K562 (cell line): Measurements from ENCODE around the gene KCNJ4.

Experiments used
- CTCF ChIP-seq, 3 experiments: IDR thresholded peaks in 2 of 3; conservative IDR thresholded peaks in 1 of 3; 2 replicates each; pipeline ENCODE4 v1.5.1; 2011 to 2012; ENCODE audit warnings: low read length in 3 of 3, mild to moderate bottlenecking in 3 of 3, control low read depth in 2 of 3, improper control_type of control experiment in 1 of 3, inconsistent platforms in 1 of 3, low read depth in 1 of 3, mixed read lengths in 1 of 3, moderate library complexity in 1 of 3; ENCODE audit not compliant: insufficient read depth in 2 of 3
- EZH2 ChIP-seq: IDR thresholded peaks from 2 replicates; pipeline ENCODE4 v1.6.1; 2012; ENCODE audit warnings: low read depth, mild to moderate bottlenecking, inconsistent platforms, low read length, borderline replicate concordance
- JUND ChIP-seq, 2 experiments: IDR thresholded peaks; 2 replicates in 1 of 2; 3 replicates in 1 of 2; pipeline ENCODE4 v1.6.1; 2011; ENCODE audit warnings: borderline replicate concordance in 2 of 2, low read depth in 2 of 2, low read length in 2 of 2, improper control_type of control experiment in 1 of 2, missing biosample characterization in 1 of 2, missing genetic modification characterization in 1 of 2, missing genetic modification reagents in 1 of 2
- MYC ChIP-seq, 2 experiments: fragments of 250-450 bp in 1 of 2; sonication (Bioruptor Pico) in 1 of 2; IDR thresholded peaks; 2 replicates each; pipeline versions ENCODE4 v1.5.1 to v1.6.1; 2012 to 2021; ENCODE audit warnings: low read depth in 2 of 2, borderline replicate concordance in 1 of 2, improper control_type of control experiment in 1 of 2, low read length in 1 of 2, mild to moderate bottlenecking in 1 of 2, moderate library complexity in 1 of 2
- POLR2A ChIP-seq: fragments of 450-650 bp; conservative IDR thresholded peaks from 2 replicates; pipeline ENCODE4 v1.6.1; 2016
- POLR2AphosphoS5 ChIP-seq: IDR thresholded peaks from 2 replicates; pipeline ENCODE4 v1.6.1; 2011; ENCODE audit warnings: mild to moderate bottlenecking, low read depth, low read length, moderate library complexity; ENCODE audit not compliant: control insufficient read depth, insufficient read depth
- POU5F1 ChIP-seq: fragments of 150-350 bp; IDR thresholded peaks from 2 replicates; pipeline ENCODE4 v1.6.1; 2014; ENCODE audit warnings: borderline replicate concordance, low read length, low read depth, mild to moderate bottlenecking; ENCODE audit not compliant: partially characterized antibody
- RB1 ChIP-seq: fragments of 450-650 bp; IDR thresholded peaks from 2 replicates; pipeline ENCODE4 v1.6.1; 2017; ENCODE audit warnings: low read depth, mild to moderate bottlenecking
- TAF1 ChIP-seq: IDR thresholded peaks from 2 replicates; pipeline ENCODE4 v1.6.1; 2011; ENCODE audit warnings: mild to moderate bottlenecking, low read length, moderate library complexity; ENCODE audit not compliant: insufficient read depth, control insufficient read depth, severe bottlenecking; ENCODE audit errors: extremely low read depth

- TF ChIP-seq POLR2AphosphoS5 (no peak), RB1 (no peak), TAF1 (no peak), CTCF (IDR thresholded peaks at IDR 0.05 in 2 of 3, conservative IDR thresholded peaks at IDR 0.05 in 1 of 3; ENCODE audit: insufficient read depth in 2 of 3, low read depth in 1 of 3, low read length in 3 of 3) (no peak), EZH2 (no peak), POLR2A (no peak), MYC (IDR thresholded peaks at IDR 0.05; ENCODE audit: low read depth, low read length) (no peak), MYC (CRISPR knock-in tag; IDR thresholded peaks at IDR 0.05; ENCODE audit: borderline replicate concordance, low read depth) (no peak), JUND (IDR thresholded peaks at IDR 0.05; ENCODE audit: borderline replicate concordance, low read depth, low read length) (no peak), JUND (tag; IDR thresholded peaks at IDR 0.05; ENCODE audit: borderline replicate concordance, low read depth, low read length) (no peak), POU5F1 (no peak)
Observed at GRCh38 chr22:38419858-38420160, 35.2 kb downstream of the KCNJ4 start.
